ENCODE measurements around the gene CLIP1.
"Not testable (repeated sequence)": the region's sequence is repeated elsewhere in the genome, so short reads cannot be mapped to it uniquely, and the experiment has no call there.

CLIP1 gene

GRCh38 chr12:122309564-122310121, 112.8 kb downstream of the CLIP1 start:
- DNase-seq: no peak

GRCh38 chr12:122308811-122309210, 113.7 kb downstream of the CLIP1 start:
- no peak for DNase-seq

GRCh38 chr12:122306407-122306806, 116.1 kb downstream of the CLIP1 start:
- DNase-seq: no peak

- no peak for DNase-seq
Measured at GRCh38 chr12:122304924-122305323, 117.5 kb downstream of the CLIP1 start.

GRCh38 chr12:122303068-122303467, 119.4 kb downstream of the CLIP1 start:
- no peak for DNase-seq

- DNase-seq: no peak
Measured at GRCh38 chr12:122298071-122298748, 124.3 kb downstream of the CLIP1 start.

GRCh38 chr12:122297494-122297893, 125.0 kb downstream of the CLIP1 start:
- no peak for DNase-seq

- DNase-seq: no peak
Measured at GRCh38 chr12:122295877-122296276, 126.6 kb downstream of the CLIP1 start.

- DNase-seq: no peak
Measured at GRCh38 chr12:122293081-122293480, 129.4 kb downstream of the CLIP1 start.

GRCh38 chr12:122291431-122291830, 131.0 kb downstream of the CLIP1 start:
- DNase-seq: no peak

GRCh38 chr12:122283680-122284079, 138.8 kb downstream of the CLIP1 start:
- DNase-seq: no peak

- DNase-seq: no peak
Measured at GRCh38 chr12:122282061-122282460, 140.4 kb downstream of the CLIP1 start.

- no peak for DNase-seq
Measured at GRCh38 chr12:122276242-122276641, 146.2 kb downstream of the CLIP1 start.

- DNase-seq: no peak
Measured at GRCh38 chr12:122275459-122275858, 147.0 kb downstream of the CLIP1 start.

GRCh38 chr12:122266230-122266901, 156.1 kb downstream of the CLIP1 start, which contains the start of gene VPS33A:
Gene VPS33A, minus strand, starts transcription at chr12:122266494. Its CDS starts 86 bp downstream, at chr12:122266408.
- peak; percentile 90 to 94 for DNase-seq

GRCh38 chr12:122265886-122266229, 156.6 kb downstream of the CLIP1 start:
- DNase-seq: no peak

- peak in 1 of 2 experiments; percentile 23 for DNase-seq
Measured at GRCh38 chr12:122265476-122265875, 157.0 kb downstream of the CLIP1 start.

GRCh38 chr12:122260735-122261134, 161.7 kb downstream of the CLIP1 start:
- not testable (repeated sequence) for DNase-seq

- not testable (repeated sequence) for DNase-seq
Measured at GRCh38 chr12:122258939-122259338, 163.5 kb downstream of the CLIP1 start.

- not testable (repeated sequence) for DNase-seq
Measured at GRCh38 chr12:122258462-122258861, 164.0 kb downstream of the CLIP1 start.

GRCh38 chr12:122250536-122250935, 171.9 kb downstream of the CLIP1 start:
- DNase-seq: no peak

- no peak for DNase-seq
Measured at GRCh38 chr12:122250047-122250446, 172.4 kb downstream of the CLIP1 start.

GRCh38 chr12:122245553-122245952, 176.9 kb downstream of the CLIP1 start:
- DNase-seq: no peak
